Hepatocyte (in vitro differentiated cells): ENCODE measurements around the gene ITPK1.

ENCODE experiments used
- CTCF ChIP-seq: fragments of 200-600 bp; sonication (generic); IDR thresholded peaks from 2 replicates; pipeline ENCODE4 v1.5.1; 2016; ENCODE audit warnings: antibody characterized with exemption, mild to moderate bottlenecking; ENCODE audit not compliant: poor library complexity
- EZH2 ChIP-seq: fragments of 200-600 bp; sonication (generic); IDR thresholded peaks from 2 replicates; pipeline ENCODE4 v1.6.1; 2016; ENCODE audit warnings: antibody characterized with exemption, mild to moderate bottlenecking, borderline replicate concordance
- EZH2phosphoT487 ChIP-seq: fragments of 200-600 bp; sonication (generic); IDR thresholded peaks from one replicate; pipeline ENCODE4 v1.6.1; 2018; ENCODE audit warnings: antibody characterized with exemption, mild to moderate bottlenecking, low read depth, moderate library complexity; ENCODE audit not compliant: unreplicated experiment, severe bottlenecking

DNA sequence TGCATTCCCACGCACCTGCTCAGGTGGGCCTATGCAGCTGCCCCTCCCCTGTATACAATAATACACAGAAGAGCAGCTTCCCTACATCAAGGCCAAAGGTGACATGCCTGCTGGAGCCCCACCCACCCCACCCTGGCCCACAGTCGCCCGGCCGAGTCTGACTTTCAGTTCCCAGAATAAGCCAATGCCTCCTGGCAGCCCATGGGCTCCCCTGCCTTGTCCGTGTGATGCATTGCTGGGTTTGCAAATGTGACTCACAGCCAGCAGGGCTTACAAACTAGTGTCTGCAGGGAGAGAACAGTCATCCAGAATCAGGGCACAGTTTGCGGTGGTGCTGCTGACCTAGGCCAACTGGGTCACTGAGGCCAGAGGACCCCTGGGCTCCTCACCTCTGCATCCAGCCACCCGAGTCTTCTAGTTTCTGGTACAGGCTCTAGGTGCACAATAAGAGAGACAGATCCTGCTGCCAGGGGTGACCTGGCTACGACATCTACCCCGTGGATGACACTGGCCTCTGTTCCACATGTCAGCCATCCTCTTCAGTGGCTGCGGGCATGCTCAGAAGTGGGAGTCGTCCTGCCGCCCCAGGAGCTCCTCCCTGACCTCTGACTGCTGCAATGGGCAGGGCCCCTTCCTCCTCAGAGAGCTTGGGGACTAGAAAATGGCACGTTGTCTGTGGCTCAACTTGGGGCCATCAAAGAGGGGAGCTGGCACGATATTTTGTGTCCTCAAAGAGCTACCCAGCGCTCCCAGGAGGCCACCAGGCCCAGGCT lies 108.3 kb downstream of the ITPK1 start:
- TF ChIP-seq CTCF = no peak
- no peak for TF ChIP-seq EZH2
- no peak for TF ChIP-seq EZH2phosphoT487
